HepG2 (cell line): ENCODE measurements around the gene RARA. TPM values are rescaled to one million over a fixed set of nuclear protein-coding genes. Genes with fewer than 3 reads are reported as not detected.

ENCODE experiments used
- ARID5B ChIP-seq: IDR thresholded peaks from 2 replicates; pipeline ENCODE4 v1.4.0; 2020; ENCODE audit warnings: mild to moderate bottlenecking, missing genetic modification reagents
- ATAD3A ChIP-seq: sonication (generic); formaldehyde crosslinking; IDR thresholded peaks from 2 replicates; pipeline ENCODE4 v1.4.0; 2020; ENCODE audit warnings: missing genetic modification reagents
- DNMT3B ChIP-seq: conservative IDR thresholded peaks from 2 replicates; pipeline ENCODE4 v1.6.1; 2016; ENCODE audit warnings: missing biosample characterization, control low read depth
- ETV5 ChIP-seq: IDR thresholded peaks from 2 replicates; pipeline ENCODE4 v1.6.1; 2018; ENCODE audit warnings: missing biosample characterization, missing genetic modification reagents, inconsistent platforms, borderline replicate concordance
- HMGXB4 ChIP-seq, 2 experiments: sonication (generic) in 1 of 2; formaldehyde crosslinking in 1 of 2; IDR thresholded peaks; 2 replicates each; pipeline versions ENCODE4 v1.4.0 to v1.6.1; 2018 to 2020; ENCODE audit warnings: missing genetic modification reagents in 2 of 2, borderline replicate concordance in 1 of 2, low read depth in 1 of 2, mild to moderate bottlenecking in 1 of 2, missing biosample characterization in 1 of 2
- MATR3 ChIP-seq: sonication (generic); formaldehyde crosslinking; IDR thresholded peaks from 2 replicates; pipeline ENCODE4 v1.4.0; 2020; ENCODE audit warnings: missing genetic modification reagents
- MXD1 ChIP-seq: sonication (generic); formaldehyde crosslinking; IDR thresholded peaks from 2 replicates; pipeline ENCODE4 v1.4.0; 2020; ENCODE audit warnings: mild to moderate bottlenecking, missing genetic modification reagents
- NFE2L2 ChIP-seq: fragments of 150-350 bp; IDR thresholded peaks from 2 replicates; pipeline ENCODE4 v1.6.1; 2014; ENCODE audit warnings: low read length
- SCMH1 ChIP-seq: sonication (generic); formaldehyde crosslinking; IDR thresholded peaks from 2 replicates; pipeline ENCODE4 v1.9.0; 2021; ENCODE audit warnings: missing genetic modification reagents, mild to moderate bottlenecking, borderline replicate concordance
- SMARCC2 ChIP-seq: fragments of 450-650 bp; IDR thresholded peaks from 2 replicates; pipeline ENCODE4 v1.6.1; 2017; ENCODE audit warnings: antibody characterized with exemption, mild to moderate bottlenecking
- SP1 ChIP-seq, 2 experiments: fragments of 450-650 bp in 1 of 2; sonication (generic) in 1 of 2; formaldehyde crosslinking in 1 of 2; IDR thresholded peaks; 2 replicates each; pipeline versions ENCODE4 v1.4.0 to v1.6.1; 2016 to 2020; ENCODE audit warnings: missing genetic modification reagents in 1 of 2
- SP4 ChIP-seq: sonication (generic); formaldehyde crosslinking; IDR thresholded peaks from 2 replicates; pipeline ENCODE4 v1.8.1; 2023; ENCODE audit warnings: mild to moderate bottlenecking, missing genetic modification reagents
- TFDP2 ChIP-seq: sonication (generic); formaldehyde crosslinking; IDR thresholded peaks from 2 replicates; pipeline ENCODE4 v1.4.0; 2020; ENCODE audit warnings: missing genetic modification reagents
- ZFP36 ChIP-seq: fragments of 150-350 bp; IDR thresholded peaks from 2 replicates; pipeline ENCODE4 v1.6.1; 2018; ENCODE audit warnings: borderline replicate concordance, low read length, low read depth; ENCODE audit not compliant: partially characterized antibody
- ZFP36L2 ChIP-seq: sonication (generic); formaldehyde crosslinking; IDR thresholded peaks from 2 replicates; pipeline ENCODE4 v1.4.0; 2020; ENCODE audit warnings: missing genetic modification reagents
- ZKSCAN1 ChIP-seq: fragments of 150-350 bp; IDR thresholded peaks from 2 replicates; pipeline ENCODE4 v1.6.1; 2014; ENCODE audit warnings: low read length
- ZNF136 ChIP-seq: sonication (generic); formaldehyde crosslinking; IDR thresholded peaks from 2 replicates; pipeline ENCODE4 v1.8.1; 2022; ENCODE audit warnings: low read depth, mild to moderate bottlenecking, moderate library complexity, missing genetic modification reagents
- ZNF251 ChIP-seq: sonication (generic); formaldehyde crosslinking; IDR thresholded peaks from 2 replicates; pipeline ENCODE4 v1.9.0; 2021; ENCODE audit warnings: mild to moderate bottlenecking, missing genetic modification reagents
- ZNF34 ChIP-seq: sonication (generic); formaldehyde crosslinking; IDR thresholded peaks from 2 replicates; pipeline ENCODE4 v1.4.0; 2020; ENCODE audit warnings: mild to moderate bottlenecking, missing genetic modification reagents, borderline replicate concordance
- ZNF446 ChIP-seq: sonication (generic); formaldehyde crosslinking; IDR thresholded peaks from 2 replicates; pipeline ENCODE4 v1.5.0; 2020; ENCODE audit warnings: mild to moderate bottlenecking, missing genetic modification reagents
- ZNF75D ChIP-seq: sonication (generic); formaldehyde crosslinking; IDR thresholded peaks from 2 replicates; pipeline ENCODE4 v1.8.1; 2023; ENCODE audit warnings: missing genetic modification reagents, mild to moderate bottlenecking, borderline replicate concordance
- ZNF780A ChIP-seq: sonication (generic); formaldehyde crosslinking; IDR thresholded peaks from 2 replicates; pipeline ENCODE4 v1.8.0; 2022; ENCODE audit warnings: mild to moderate bottlenecking, missing genetic modification reagents, moderate library complexity
- polyA plus RNA-seq, 8 experiments: library from polyadenylated mRNA; depleted of rRNA in 3 of 8; stranded (reverse) in 7 of 8; unstranded in 1 of 8; fragments of >200 nt; fragmentation: Illumina TruSeq in 4 of 8; extraction: Trizol in 4 of 8; gene quantifications; 2 replicates each; pipeline versions ENCODE4 v1.2.1 to v1.2.3, GENCODE V29; 2011 to 2016; ENCODE audit warnings: low read depth in 4 of 8, missing spikeins in 1 of 8, mixed read lengths in 1 of 8; ENCODE audit not compliant: insufficient read depth in 1 of 8
- total RNA-seq, 5 experiments: library from RNA; depleted of rRNA; stranded (reverse); fragments of >200 nt; fragmentation: Illumina TruSeq; extraction: Trizol; gene quantifications; 2 replicates each; pipeline ENCODE4 v1.2.3, GENCODE V29; 2016; ENCODE audit warnings: low read depth in 1 of 5

The RARA gene
- total and polyA plus RNA-seq, 2 of the 13 experiments (the other 11 are each of a cell fraction or from before 2014, with no cell fraction given): 6.4 to 8.6 TPM

- TF ChIP-seq ARID5B (CRISPR knock-in tag) (peak; percentile 69), ZFP36L2 (CRISPR knock-in tag) (no peak), ZKSCAN1 (0 out of 2 replicates have a peak, but pooled peaks have one; percentile 26), ZNF251 (0 out of 2 replicates have a peak, but pooled peaks have one; percentile 34), ZFP36 (no peak), ZNF136 (CRISPR knock-in tag) (0 out of 2 replicates have a peak, but pooled peaks have one; percentile 58), ZNF34 (CRISPR knock-in tag) (no peak; the same call in 1 of the 2 replicates), SP1 (IDR thresholded peaks at IDR 0.05) (no peak), SP1 (CRISPR knock-in tag; IDR thresholded peaks at IDR 0.05) (peak; percentile 80; the same call in 1 of the 2 replicates), ZNF446 (CRISPR knock-in tag) (no peak; the same call in 1 of the 2 replicates), ZNF780A (CRISPR knock-in tag) (no peak), ZNF75D (CRISPR knock-in tag) (no peak), SMARCC2 (no peak), DNMT3B (CRISPR knock-in tag) (no peak), SP4 (CRISPR knock-in tag) (0 out of 2 replicates have a peak, but pooled peaks have one; percentile 70), ETV5 (peak; percentile 94), TFDP2 (peak; percentile 96), MXD1 (CRISPR knock-in tag) (peak; percentile 64), MATR3 (CRISPR knock-in tag) (no peak), HMGXB4 (CRISPR knock-in tag; IDR thresholded peaks at IDR 0.05; ENCODE audit: borderline replicate concordance in 1 of 2, low read depth in 1 of 2) (peak; percentile 98 to 99), NFE2L2 (no peak), ATAD3A (CRISPR knock-in tag) (peak; percentile 30; the same call in 1 of the 2 replicates), SCMH1 (no peak)
Observed at GRCh38 chr17:40362696-40363110, 53.7 kb downstream of the RARA start (continued).
